Bone marrow (tissue), 2 donors: ENCODE results near the gene THRAP3.
"Not testable (repeated sequence)": the region's sequence is repeated elsewhere in the genome, so short reads cannot be mapped to it uniquely, and the experiment has no call there.

Experiments
- DNase-seq, 2 donors: peaks; one replicate each; lab custom pipeline; 2025; lab: John Stamatoyannopoulos, UW

Gene THRAP3

GRCh38 chr1:36207339-36207738 lies 16.9 kb upstream of the THRAP3 start:
- DNase-seq = no peak

- no peak for DNase-seq
Observed at GRCh38 chr1:36208978-36209703, 15.1 kb upstream of the THRAP3 start.

- no peak for DNase-seq
Observed at GRCh38 chr1:36211307-36211706, 12.9 kb upstream of the THRAP3 start.

- no peak for DNase-seq
Observed at GRCh38 chr1:36211841-36212240, 12.4 kb upstream of the THRAP3 start.

- no peak for DNase-seq
Observed at GRCh38 chr1:36212782-36213181, 11.5 kb upstream of the THRAP3 start.

GRCh38 chr1:36217670-36218069 lies 6.6 kb upstream of the THRAP3 start:
- DNase-seq = no peak

GRCh38 chr1:36221901-36222300 lies 2.3 kb upstream of the THRAP3 start:
- DNase-seq = not testable (repeated sequence)

- no peak for DNase-seq
Observed at GRCh38 chr1:36222481-36223380, 1.5 kb upstream of the THRAP3 start.

- DNase-seq = peak; percentile 37 to 92
Observed at GRCh38 chr1:36223381-36223995, 755 bp upstream of the THRAP3 start.

GRCh38 chr1:36224537-36225282 lies 467 bp downstream of the THRAP3 start:
- DNase-seq = peak in 1 of 2 donors; percentile 89

- no peak for DNase-seq
Observed at GRCh38 chr1:36225283-36225899, 1.1 kb downstream of the THRAP3 start.

- not testable (repeated sequence) for DNase-seq
Observed at GRCh38 chr1:36230279-36230678, 6.0 kb downstream of the THRAP3 start.

- DNase-seq = no peak
Observed at GRCh38 chr1:36231191-36231590, 6.9 kb downstream of the THRAP3 start.

GRCh38 chr1:36232212-36233095 lies 8.2 kb downstream of the THRAP3 start:
- DNase-seq = no peak

GRCh38 chr1:36236302-36236701 lies 12.1 kb downstream of the THRAP3 start:
- DNase-seq = no peak

GRCh38 chr1:36238433-36238832 lies 14.2 kb downstream of the THRAP3 start:
- no peak for DNase-seq

- DNase-seq = no peak
Observed at GRCh38 chr1:36239941-36240637, 15.8 kb downstream of the THRAP3 start.

- DNase-seq = no peak
Observed at GRCh38 chr1:36247538-36247937, 23.3 kb downstream of the THRAP3 start.

- DNase-seq = peak; percentile 2 to 61
Observed at GRCh38 chr1:36248250-36248894, 24.1 kb downstream of the THRAP3 start.
